ENCODE measurements around the gene PRKG1. TPM values are rescaled to one million over a fixed set of nuclear protein-coding genes. Genes with fewer than 3 reads are reported as not detected.

Gene PRKG1
- total RNA-seq, 1 experiment from 2014 or later: 0.21 TPM

DNA sequence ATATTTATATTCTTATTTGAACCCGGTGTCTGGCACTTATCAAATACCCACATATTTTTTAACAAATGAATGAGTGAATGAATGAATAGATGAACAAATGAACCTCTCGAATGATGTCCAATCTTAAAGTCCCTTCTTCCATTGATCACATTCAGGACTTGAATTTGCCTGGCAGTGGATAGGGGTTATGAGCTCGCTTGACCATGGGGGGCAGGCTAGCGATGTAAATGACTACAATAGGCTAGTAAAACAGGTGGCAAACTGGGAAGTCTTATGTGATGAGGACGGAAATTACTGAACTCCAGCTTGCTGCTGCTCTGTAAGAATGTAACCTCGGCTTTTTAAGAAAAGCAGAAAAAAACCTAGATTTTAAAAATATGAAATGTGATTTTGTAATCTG, 992.1 kb downstream of the PRKG1 start:
- no peak for DNase-seq
- H3K9me3 Mint-ChIP-seq (ENCODE audit: low read depth, unreplicated experiment): no peaks in the 10 kb centered on the region

DNA sequence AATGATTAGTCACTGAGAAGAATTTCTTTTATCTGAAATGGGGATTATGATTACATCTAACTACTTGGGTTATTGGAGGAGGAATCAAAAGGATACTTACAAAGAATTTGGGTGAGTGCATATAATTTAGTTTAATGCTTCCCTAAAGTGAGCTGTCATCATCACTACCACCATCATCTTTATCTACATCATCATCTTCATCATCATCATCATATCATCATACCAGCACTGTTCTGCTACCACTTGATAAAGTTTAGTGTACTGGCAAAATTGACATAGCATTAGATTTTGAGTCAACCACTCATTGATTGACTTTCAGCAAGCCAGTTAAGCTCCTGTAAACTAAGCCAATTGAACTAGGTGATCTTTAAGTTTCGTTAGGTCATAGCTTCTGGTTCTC, 994.2 kb downstream of the PRKG1 start:
- Mint-ChIP-seq H3K36me3 (ENCODE audit: insufficient read depth, unreplicated experiment) (no peaks in the 10 kb centered on the region), H3K4me3 (ENCODE audit: low read depth, unreplicated experiment) (no peak overlapping the region), H3K4me1 (ENCODE audit: low read depth, unreplicated experiment) (no peaks in the 10 kb centered on the region), H3K27ac (ENCODE audit: unreplicated experiment) (no peak overlapping the region), H3K27me3 (ENCODE audit: unreplicated experiment) (no peaks in the 10 kb centered on the region), H3K9me3 (ENCODE audit: low read depth, unreplicated experiment) (no peaks in the 10 kb centered on the region)
- TF ChIP-seq, protein P1, sequence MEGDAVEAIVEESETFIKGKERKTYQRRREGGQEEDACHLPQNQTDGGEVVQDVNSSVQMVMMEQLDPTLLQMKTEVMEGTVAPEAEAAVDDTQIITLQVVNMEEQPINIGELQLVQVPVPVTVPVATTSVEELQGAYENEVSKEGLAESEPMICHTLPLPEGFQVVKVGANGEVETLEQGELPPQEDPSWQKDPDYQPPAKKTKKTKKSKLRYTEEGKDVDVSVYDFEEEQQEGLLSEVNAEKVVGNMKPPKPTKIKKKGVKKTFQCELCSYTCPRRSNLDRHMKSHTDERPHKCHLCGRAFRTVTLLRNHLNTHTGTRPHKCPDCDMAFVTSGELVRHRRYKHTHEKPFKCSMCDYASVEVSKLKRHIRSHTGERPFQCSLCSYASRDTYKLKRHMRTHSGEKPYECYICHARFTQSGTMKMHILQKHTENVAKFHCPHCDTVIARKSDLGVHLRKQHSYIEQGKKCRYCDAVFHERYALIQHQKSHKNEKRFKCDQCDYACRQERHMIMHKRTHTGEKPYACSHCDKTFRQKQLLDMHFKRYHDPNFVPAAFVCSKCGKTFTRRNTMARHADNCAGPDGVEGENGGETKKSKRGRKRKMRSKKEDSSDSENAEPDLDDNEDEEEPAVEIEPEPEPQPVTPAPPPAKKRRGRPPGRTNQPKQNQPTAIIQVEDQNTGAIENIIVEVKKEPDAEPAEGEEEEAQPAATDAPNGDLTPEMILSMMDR (IDR thresholded peaks at IDR 0.05; ENCODE audit: unreplicated experiment): no peak
- DNase-seq: no peak
- CTCF ChIA-PET: no interaction called here
- no TSS peak for BruUV-seq (replicated peaks)
- intact Hi-C loops (cut with micrococcal nuclease; ENCODE audit: unreplicated experiment): no loop called here

More for the DNA sequence above, 992.1 kb downstream of the PRKG1 start:
- no peaks in the 10 kb centered on the region for H3K4me1 Mint-ChIP-seq (ENCODE audit: low read depth, unreplicated experiment)
- CTCF ChIA-PET: no interaction called here
- no peak overlapping the region for H3K4me3 Mint-ChIP-seq (ENCODE audit: low read depth, unreplicated experiment)
- intact Hi-C loops (cut with micrococcal nuclease; ENCODE audit: unreplicated experiment): no loop called here
- no TSS peak for BruUV-seq (replicated peaks)
- no peaks in the 10 kb centered on the region for H3K27me3 Mint-ChIP-seq (ENCODE audit: unreplicated experiment)
- H3K27ac Mint-ChIP-seq (ENCODE audit: unreplicated experiment): no peak overlapping the region
- TF ChIP-seq, protein P1 (IDR thresholded peaks at IDR 0.05; ENCODE audit: unreplicated experiment): no peak
- H3K36me3 Mint-ChIP-seq (ENCODE audit: insufficient read depth, unreplicated experiment): no peaks in the 10 kb centered on the region

DNA sequence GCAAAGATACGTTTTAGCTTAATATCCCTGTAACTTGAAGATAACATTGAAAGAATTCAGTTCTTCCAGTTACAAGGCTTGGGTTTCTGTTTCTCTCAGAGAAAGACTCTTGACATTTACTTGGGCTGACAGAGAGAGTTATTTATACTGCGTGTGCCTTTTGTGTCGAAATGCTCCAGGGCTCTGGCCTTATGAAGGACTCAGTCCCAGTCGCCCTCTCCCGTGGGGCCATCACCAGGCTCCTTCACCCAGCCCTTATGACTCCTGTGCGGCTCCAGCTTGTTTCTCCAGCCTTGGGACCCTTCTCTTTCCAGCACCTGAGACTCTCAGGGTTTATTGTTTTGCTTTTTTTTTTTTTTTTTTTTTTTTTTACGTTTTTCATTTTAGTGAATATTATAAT, 997.5 kb downstream of the PRKG1 start:
- Mint-ChIP-seq H3K4me3 (ENCODE audit: low read depth, unreplicated experiment) (no peak overlapping the region), H3K27ac (ENCODE audit: unreplicated experiment) (no peak overlapping the region), H3K4me1 (ENCODE audit: low read depth, unreplicated experiment) (no peaks in the 10 kb centered on the region), H3K27me3 (ENCODE audit: unreplicated experiment) (no peaks in the 10 kb centered on the region), H3K9me3 (ENCODE audit: low read depth, unreplicated experiment) (no peaks in the 10 kb centered on the region), H3K36me3 (ENCODE audit: insufficient read depth, unreplicated experiment) (no peaks in the 10 kb centered on the region)
- no peak for DNase-seq
- TF ChIP-seq, protein P1 (IDR thresholded peaks at IDR 0.05; ENCODE audit: unreplicated experiment): no peak
- intact Hi-C loops (cut with micrococcal nuclease; ENCODE audit: unreplicated experiment): no loop called here
- CTCF ChIA-PET: interaction anchor here (0.7 kb wide), 1 partner anchor 62 kb away, joined by 3 read pairs; no protein-coding TSS in a partner anchor
- BruUV-seq (replicated peaks): no TSS peak

DNA sequence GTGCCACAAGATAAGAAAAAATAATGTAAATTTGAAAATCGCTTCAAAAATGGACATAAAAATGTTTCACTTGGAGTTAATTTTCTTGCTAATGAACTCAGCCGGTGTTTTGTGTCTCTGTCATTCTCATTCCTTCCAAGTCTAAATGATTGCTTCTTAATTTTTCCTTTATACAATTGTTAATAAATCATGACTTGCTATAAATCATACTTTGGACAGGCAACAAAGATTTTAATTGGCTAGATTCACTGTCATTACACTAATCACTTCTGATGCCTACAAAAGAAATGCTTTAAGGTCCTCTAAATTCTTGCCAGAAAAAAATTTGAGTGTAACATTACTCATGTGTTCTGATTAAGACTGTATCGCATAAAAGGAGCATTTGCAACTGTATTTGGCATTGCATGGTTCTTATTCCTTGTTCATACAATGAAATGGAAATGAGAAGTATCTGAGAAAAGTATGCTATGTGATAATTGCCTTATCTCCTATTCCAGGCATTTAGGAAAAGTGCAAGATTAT, 1000.3 kb downstream of the PRKG1 start:
- H3K36me3 Mint-ChIP-seq (ENCODE audit: insufficient read depth, unreplicated experiment): no peaks in the 10 kb centered on the region
- TF ChIP-seq, protein P1 (IDR thresholded peaks at IDR 0.05; ENCODE audit: unreplicated experiment): no peak
- intact Hi-C loops (cut with micrococcal nuclease; ENCODE audit: unreplicated experiment): no loop called here
- H3K4me1 Mint-ChIP-seq (ENCODE audit: low read depth, unreplicated experiment): no peaks in the 10 kb centered on the region
- H3K9me3 Mint-ChIP-seq (ENCODE audit: low read depth, unreplicated experiment): no peaks in the 10 kb centered on the region
- H3K4me3 Mint-ChIP-seq (ENCODE audit: low read depth, unreplicated experiment): no peak overlapping the region
- no peak for DNase-seq
- H3K27me3 Mint-ChIP-seq (ENCODE audit: unreplicated experiment): no peaks in the 10 kb centered on the region
- BruUV-seq (replicated peaks): no TSS peak
- CTCF ChIA-PET: interaction anchor here (0.7 kb wide), 1 partner anchor 1122 kb away, joined by 3 read pairs; no protein-coding TSS in a partner anchor
- no peak overlapping the region for H3K27ac Mint-ChIP-seq (ENCODE audit: unreplicated experiment)
